DMS153 treated with DMSO at 0.1 percent for 48 hours (cell line): ENCODE measurements around the gene PRKCA.
A peak's percentile ranks its signal among the peaks of the same experiment; 100 is the strongest.
"Not testable (repeated sequence)": the region's sequence is repeated elsewhere in the genome, so short reads cannot be mapped to it uniquely, and the experiment has no call there.

ENCODE experiments used
- DNase-seq: peaks from one replicate; lab custom pipeline; 2025; ENCODE audit not compliant: unreplicated experiment; lab: John Stamatoyannopoulos, UW

The PRKCA gene

GRCh38 chr17:66324381-66325004 lies 22.1 kb downstream of the PRKCA start:
- DNase-seq: not testable (repeated sequence)

GRCh38 chr17:66326476-66327047 lies 24.1 kb downstream of the PRKCA start:
- DNase-seq: no peak

GRCh38 chr17:66330646-66331037 lies 28.2 kb downstream of the PRKCA start:
- no peak for DNase-seq

GRCh38 chr17:66331038-66331816 lies 28.8 kb downstream of the PRKCA start:
- no peak for DNase-seq

GRCh38 chr17:66335797-66336196 lies 33.4 kb downstream of the PRKCA start:
- no peak for DNase-seq

- no peak for DNase-seq
Observed at GRCh38 chr17:66337268-66337667, 34.9 kb downstream of the PRKCA start.

GRCh38 chr17:66337866-66338485 lies 35.6 kb downstream of the PRKCA start:
- no peak for DNase-seq

GRCh38 chr17:66338937-66339336 lies 36.5 kb downstream of the PRKCA start:
- no peak for DNase-seq

GRCh38 chr17:66339561-66339960 lies 37.1 kb downstream of the PRKCA start:
- no peak for DNase-seq

GRCh38 chr17:66340720-66341119 lies 38.3 kb downstream of the PRKCA start:
- DNase-seq: no peak

GRCh38 chr17:66341462-66341861 lies 39.0 kb downstream of the PRKCA start:
- no peak for DNase-seq

- not testable (repeated sequence) for DNase-seq
Observed at GRCh38 chr17:66342263-66342662, 39.9 kb downstream of the PRKCA start.

GRCh38 chr17:66343531-66344078 lies 41.2 kb downstream of the PRKCA start:
- no peak for DNase-seq

- DNase-seq: no peak
Observed at GRCh38 chr17:66344473-66344872, 42.1 kb downstream of the PRKCA start.

- no peak for DNase-seq
Observed at GRCh38 chr17:66345264-66345663, 42.9 kb downstream of the PRKCA start.

GRCh38 chr17:66345949-66346638 lies 43.7 kb downstream of the PRKCA start:
- DNase-seq: not testable (repeated sequence)

- DNase-seq: peak; percentile 26
Observed at GRCh38 chr17:66347661-66348514, 45.5 kb downstream of the PRKCA start.

GRCh38 chr17:66348584-66349165 lies 46.3 kb downstream of the PRKCA start:
- DNase-seq: peak; percentile 26

- no peak for DNase-seq
Observed at GRCh38 chr17:66349521-66350254, 47.3 kb downstream of the PRKCA start.
